HUES6 (cell line): Measurements from ENCODE around the gene ITIH1.

ENCODE experiments used
- H3K27ac ChIP-seq: 2 replicates; pipeline ENCODE4 v1.7.0; 2013; ENCODE audit warnings: low read depth, mild to moderate bottlenecking, low read length, inconsistent platforms
- H3K27me3 ChIP-seq: 2 replicates; pipeline ENCODE4 v1.6.1; 2013; ENCODE audit warnings: low read length; ENCODE audit not compliant: control insufficient read depth, insufficient read depth
- H3K36me3 ChIP-seq: 2 replicates; pipeline ENCODE4 v1.6.1; 2013; ENCODE audit warnings: low read length; ENCODE audit not compliant: control insufficient read depth, insufficient read depth
- H3K4me1 ChIP-seq: 2 replicates; pipeline ENCODE4 v1.6.1; 2013; ENCODE audit warnings: low read length; ENCODE audit not compliant: control insufficient read depth, insufficient read depth
- H3K4me3 ChIP-seq: 2 replicates; pipeline ENCODE4 v1.5.1; 2013; ENCODE audit warnings: low read depth, low read length
- H3K9ac ChIP-seq: one replicate; pipeline ENCODE4 v1.6.1; 2013; ENCODE audit warnings: mild to moderate bottlenecking, low read length
- H3K9me3 ChIP-seq: 2 replicates; pipeline ENCODE4 v1.6.1; 2013; ENCODE audit warnings: low read depth, low read length; ENCODE audit not compliant: control insufficient read depth, insufficient read depth

ITIH1 gene

GRCh38 chr3:52784931-52785590, 7.7 kb downstream of the ITIH1 start:
- peaks cover 6% of the 10 kb centered on the region; the same call in 1 of the 2 replicates for H3K27me3 ChIP-seq
- H3K9me3 ChIP-seq, result no peaks in the 10 kb centered on the region
- H3K4me3 ChIP-seq, result no peak overlapping the region
- H3K27ac ChIP-seq, result no peak overlapping the region
- H3K4me1 ChIP-seq, result peaks cover 7% of the 10 kb centered on the region; the same call in 1 of the 2 replicates
- no peaks in the 10 kb centered on the region for H3K36me3 ChIP-seq
- no peak overlapping the region for H3K9ac ChIP-seq

- no peak overlapping the region for H3K4me3 ChIP-seq
- H3K9ac ChIP-seq, result no peak overlapping the region
- H3K27me3 ChIP-seq, result peaks cover 3% of the 10 kb centered on the region; the same call in 1 of the 2 replicates
- no peak overlapping the region for H3K27ac ChIP-seq
- peaks cover 7% of the 10 kb centered on the region; the same call in 1 of the 2 replicates for H3K4me1 ChIP-seq
- H3K36me3 ChIP-seq, result no peaks in the 10 kb centered on the region
- H3K9me3 ChIP-seq, result no peaks in the 10 kb centered on the region
Measured at GRCh38 chr3:52786330-52787215, 9.2 kb downstream of the ITIH1 start.

GRCh38 chr3:52787246-52787645, 9.8 kb downstream of the ITIH1 start:
- no peaks in the 10 kb centered on the region for H3K9me3 ChIP-seq
- peaks cover 2% of the 10 kb centered on the region; the same call in 1 of the 2 replicates for H3K4me1 ChIP-seq
- no peak overlapping the region for H3K4me3 ChIP-seq
- no peak overlapping the region for H3K9ac ChIP-seq
- no peaks in the 10 kb centered on the region for H3K36me3 ChIP-seq
- H3K27ac ChIP-seq, result no peak overlapping the region
- peaks cover 3% of the 10 kb centered on the region; the same call in 1 of the 2 replicates for H3K27me3 ChIP-seq

GRCh38 chr3:52787672-52788625, 10.6 kb downstream of the ITIH1 start:
- Histone ChIP-seq H3K4me1 (no peaks in the 10 kb centered on the region), H3K4me3 (no peak overlapping the region), H3K36me3 (no peaks in the 10 kb centered on the region), H3K27me3 (peaks cover 3% of the 10 kb centered on the region; the same call in 1 of the 2 replicates), H3K9me3 (no peaks in the 10 kb centered on the region), H3K9ac (no peak overlapping the region), H3K27ac (no peak overlapping the region)

GRCh38 chr3:52788890-52789745, 11.7 kb downstream of the ITIH1 start:
- no peak overlapping the region for H3K4me3 ChIP-seq
- no peak overlapping the region for H3K9ac ChIP-seq
- no peaks in the 10 kb centered on the region for H3K4me1 ChIP-seq
- 0 out of 2 replicates have a peak, but pooled peaks cover 3% of the 10 kb centered on the region for H3K27me3 ChIP-seq
- no peaks in the 10 kb centered on the region for H3K9me3 ChIP-seq
- no peaks in the 10 kb centered on the region for H3K36me3 ChIP-seq
- no peak overlapping the region for H3K27ac ChIP-seq

GRCh38 chr3:52789746-52790040, 12.3 kb downstream of the ITIH1 start:
- no peaks in the 10 kb centered on the region for H3K4me1 ChIP-seq
- H3K27me3 ChIP-seq, result 0 out of 2 replicates have a peak, but pooled peaks cover 3% of the 10 kb centered on the region
- H3K4me3 ChIP-seq, result no peak overlapping the region
- H3K9ac ChIP-seq, result no peak overlapping the region
- H3K9me3 ChIP-seq, result no peaks in the 10 kb centered on the region
- no peaks in the 10 kb centered on the region for H3K36me3 ChIP-seq
- H3K27ac ChIP-seq, result no peak overlapping the region

GRCh38 chr3:52790337-52790736, 12.9 kb downstream of the ITIH1 start:
- Histone ChIP-seq H3K9me3 (no peaks in the 10 kb centered on the region), H3K27ac (no peak overlapping the region), H3K9ac (no peak overlapping the region), H3K4me1 (no peaks in the 10 kb centered on the region), H3K4me3 (no peak overlapping the region), H3K36me3 (no peaks in the 10 kb centered on the region), H3K27me3 (0 out of 2 replicates have a peak, but pooled peaks cover 3% of the 10 kb centered on the region)

- no peak overlapping the region for H3K27ac ChIP-seq
- H3K4me1 ChIP-seq, result no peaks in the 10 kb centered on the region
- no peaks in the 10 kb centered on the region for H3K9me3 ChIP-seq
- H3K9ac ChIP-seq, result no peak overlapping the region
- no peaks in the 10 kb centered on the region for H3K36me3 ChIP-seq
- H3K27me3 ChIP-seq, result 0 out of 2 replicates have a peak, but pooled peaks cover 3% of the 10 kb centered on the region
- H3K4me3 ChIP-seq, result no peak overlapping the region
Measured at GRCh38 chr3:52790741-52791140, 13.3 kb downstream of the ITIH1 start.

- no peaks in the 10 kb centered on the region for H3K9me3 ChIP-seq
- H3K9ac ChIP-seq, result no peak overlapping the region
- 0 out of 2 replicates have a peak, but pooled peaks cover 3% of the 10 kb centered on the region for H3K27me3 ChIP-seq
- H3K4me1 ChIP-seq, result no peaks in the 10 kb centered on the region
- no peak overlapping the region for H3K27ac ChIP-seq
- no peak overlapping the region for H3K4me3 ChIP-seq
- no peaks in the 10 kb centered on the region for H3K36me3 ChIP-seq
Measured at GRCh38 chr3:52791366-52791765, 14.0 kb downstream of the ITIH1 start.

- Histone ChIP-seq H3K9ac (no peak overlapping the region), H3K36me3 (no peaks in the 10 kb centered on the region), H3K27ac (no peak overlapping the region), H3K4me1 (no peaks in the 10 kb centered on the region), H3K9me3 (no peaks in the 10 kb centered on the region), H3K4me3 (no peak overlapping the region), H3K27me3 (0 out of 2 replicates have a peak, but pooled peaks cover 3% of the 10 kb centered on the region)
Measured at GRCh38 chr3:52791928-52792327, 14.5 kb downstream of the ITIH1 start.
